HCT116 (cell line): Measurements from ENCODE around the gene HACD1. TPM values are rescaled to one million over a fixed set of nuclear protein-coding genes. Genes with fewer than 3 reads are reported as not detected.

Experiments
- ATAC-seq: fragments of 200-7000 bp; cut with Tn5 transposase; 2 replicates; pipeline ENCODE4 v1.9.1; 2020; ENCODE audit warnings: mild to moderate bottlenecking, moderate library complexity
- BruUV-seq: library from RNA; stranded (reverse); fragments of 400-500 nt; replicated peaks from 2 replicates; lab custom pipeline; 2021; lab: Mats Ljungman, UMichigan
- CTCF ChIA-PET: fragments of 300-600 bp; sonication (Branson Sonifier 250); formaldehyde crosslinking; loops from one replicate; lab custom pipeline; 2021; ENCODE audit warnings: antibody characterized with exemption; lab: Charles Lee
- POLR2A ChIA-PET: fragments of 300-600, 350-600 bp; sonication (Branson Sonifier 250); formaldehyde crosslinking; loops from one replicate; lab custom pipeline; 2021; ENCODE audit warnings: antibody characterized with exemption; lab: Charles Lee
- RAD21 ChIA-PET, 2 experiments: fragments of 300-600 bp; sonication (Branson Sonifier 250); formaldehyde crosslinking; loops; one replicate each; lab custom pipeline; 2023; ENCODE audit warnings: low total read pairs in 2 of 2; ENCODE audit not compliant: uncharacterized antibody in 2 of 2, unreplicated experiment in 2 of 2, low non-redundant PET in 1 of 2; lab: Charles Lee
- DNase-seq: peaks from one replicate; pipeline ENCODE4 v3.0.0-alpha.2; 2010; ENCODE audit warnings: low read depth, low spot score
- H2AFZ ChIP-seq: fragments of 200-600 bp; shearing (Covaris generic), sonication (generic); 2 replicates; pipeline ENCODE4 v1.6.1; 2017; ENCODE audit warnings: low read depth, mixed run types, mixed read lengths, antibody characterized with exemption, low read length; ENCODE audit not compliant: poor library complexity, severe bottlenecking
- H3K27ac ChIP-seq: 2 replicates; pipeline ENCODE4 v1.5.1; 2012; ENCODE audit warnings: low read depth, low read length
- H3K27me3 ChIP-seq: fragments of 200-600 bp; sonication (generic); 2 replicates; pipeline ENCODE4 v1.6.1; 2016; ENCODE audit warnings: mixed run types, low read length, mixed read lengths; ENCODE audit not compliant: insufficient read depth
- H3K36me3 ChIP-seq, 2 experiments: fragments of 200-500 bp in 1 of 2; fragments of 200-600 bp in 1 of 2; sonication (Bioruptor generic) in 1 of 2; sonication (generic) in 1 of 2; 2 replicates each; pipeline versions ENCODE4 v1.5.1 to v1.6.1; 2014 to 2016; ENCODE audit warnings: low read length in 2 of 2, inconsistent platforms in 1 of 2, mixed read lengths in 1 of 2, mixed run types in 1 of 2; ENCODE audit not compliant: insufficient read depth in 2 of 2, control insufficient read depth in 1 of 2
- H3K4me1 ChIP-seq, 2 experiments: fragments of 200-600 bp in 1 of 2; sonication (generic) in 1 of 2; 2 replicates each; pipeline versions ENCODE4 v1.5.1 to v1.6.1; 2012 to 2017; ENCODE audit warnings: low read length in 2 of 2, inconsistent platforms in 1 of 2, mild to moderate bottlenecking in 1 of 2, mixed read lengths in 1 of 2, mixed run types in 1 of 2, moderate library complexity in 1 of 2; ENCODE audit not compliant: insufficient read depth in 2 of 2, control insufficient read depth in 1 of 2
- H3K4me2 ChIP-seq: fragments of 200-600 bp; sonication (generic); 2 replicates; pipeline ENCODE4 v1.6.1; 2017; ENCODE audit warnings: mixed run types, low read length, mixed read lengths
- H3K4me3 ChIP-seq, 2 experiments: fragments of 200-600 bp in 1 of 2; sonication (generic) in 1 of 2; replicated peaks in 1 of 2; 2 replicates each; pipeline ENCODE4 v1.5.1; 2011 to 2016; ENCODE audit warnings: low read length in 2 of 2, control low read depth in 1 of 2, low read depth in 1 of 2, mild to moderate bottlenecking in 1 of 2, mixed read lengths in 1 of 2, mixed run types in 1 of 2
- H3K79me2 ChIP-seq: fragments of 200-600 bp; sonication (generic); 2 replicates; pipeline ENCODE4 v1.6.1; 2017; ENCODE audit warnings: mild to moderate bottlenecking, mixed run types, low read length, moderate library complexity, mixed read lengths; ENCODE audit not compliant: insufficient read depth
- H3K9ac ChIP-seq: fragments of 200-600 bp; sonication (generic); 2 replicates; pipeline ENCODE4 v1.6.1; 2016; ENCODE audit warnings: low read length, mixed read lengths
- H3K9me2 ChIP-seq: fragments of 200-600 bp; sonication (generic), shearing (Covaris generic); 2 replicates; pipeline ENCODE4 v1.6.1; 2017; ENCODE audit warnings: mixed run types, mild to moderate bottlenecking, moderate library complexity; ENCODE audit not compliant: insufficient read depth
- H3K9me3 ChIP-seq, 2 experiments: fragments of 200-500 bp in 1 of 2; fragments of 200-600 bp in 1 of 2; sonication (Bioruptor generic) in 1 of 2; sonication (generic) in 1 of 2; 2 replicates each; pipeline ENCODE4 v1.6.1; 2014 to 2017; ENCODE audit warnings: low read length in 2 of 2, mixed read lengths in 2 of 2, inconsistent platforms in 1 of 2, low read depth in 1 of 2, mild to moderate bottlenecking in 1 of 2, mixed run types in 1 of 2, moderate library complexity in 1 of 2; ENCODE audit not compliant: control insufficient read depth in 1 of 2, insufficient read depth in 1 of 2
- H4K20me1 ChIP-seq: fragments of 200-600 bp; sonication (generic), shearing (Covaris generic); 2 replicates; pipeline ENCODE4 v1.6.1; 2017; ENCODE audit warnings: mixed run types, mild to moderate bottlenecking, moderate library complexity; ENCODE audit not compliant: insufficient read depth
- EGR1 ChIP-seq: IDR thresholded peaks from 2 replicates; pipeline ENCODE4 v1.6.1; 2012; ENCODE audit warnings: low read depth
- POLR2AphosphoS5 ChIP-seq: IDR thresholded peaks from 2 replicates; pipeline ENCODE4 v1.6.1; 2011; ENCODE audit warnings: mild to moderate bottlenecking, low read depth, low read length, moderate library complexity
- RAD21 ChIP-seq: IDR thresholded peaks from 2 replicates; pipeline ENCODE4 v1.6.1; 2012; ENCODE audit warnings: low read depth, mild to moderate bottlenecking
- SRF ChIP-seq: IDR thresholded peaks from 2 replicates; pipeline ENCODE4 v1.6.1; 2012; ENCODE audit warnings: low read depth
- TCF7L2 ChIP-seq: IDR thresholded peaks from 2 replicates; pipeline ENCODE4 v1.7.0; 2011; ENCODE audit warnings: borderline replicate concordance, inconsistent platforms; ENCODE audit not compliant: insufficient read depth, insufficient read length; ENCODE audit errors: extremely low read depth
- ZNF274 ChIP-seq: fragments of 200-500 bp; sonication (Bioruptor generic); IDR thresholded peaks from 2 replicates; pipeline ENCODE4 v1.6.1; 2014; ENCODE audit warnings: mild to moderate bottlenecking, low read depth, low read length, inconsistent platforms
- intact Hi-C: fragments of 100-400 bp; cut with micrococcal nuclease; formaldehyde crosslinking; loops from 2 replicates; pipeline ENCODE4 v1.10.0; 2022
- total RNA-seq: library from RNA; stranded (reverse); gene quantifications from one replicate; pipeline ENCODE4 v1.2.1, GENCODE V29; 2021; ENCODE audit not compliant: unreplicated experiment
- TF ChIP-seq, protein P1 (sequence below): IDR thresholded peaks from 2 replicates; pipeline ENCODE4 v1.6.1; 2012; ENCODE audit warnings: low read depth

HACD1 gene
- total RNA-seq, 1 experiment from 2014 or later, result 21.6 TPM

DNA sequence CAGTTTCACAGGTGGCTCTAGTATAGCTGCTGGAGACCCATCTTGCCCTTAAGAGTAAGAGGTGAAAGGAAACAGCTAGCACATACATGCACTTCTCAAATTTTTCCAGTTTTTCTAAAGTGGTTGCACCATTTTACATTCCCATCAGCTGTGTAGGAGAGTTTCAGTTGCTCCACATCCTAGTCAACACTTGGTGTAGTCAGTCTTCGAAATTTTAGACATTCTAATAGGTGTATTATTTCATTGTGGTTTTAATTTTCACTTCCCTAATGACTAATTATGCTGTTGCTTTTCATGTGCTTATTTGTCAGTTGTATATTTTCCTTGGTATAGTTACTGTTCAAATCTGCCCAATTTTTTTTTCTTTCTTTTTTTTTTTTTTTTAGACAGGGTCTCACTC, 9.5 kb upstream of the HACD1 start:
- CTCF ChIA-PET, result no interaction called here

More for the DNA sequence above, 9.5 kb upstream of the HACD1 start:
- Histone ChIP-seq H3K9me2 (no peaks in the 10 kb centered on the region), H3K79me2 (no peaks in the 10 kb centered on the region), H3K4me2 (no peak overlapping the region), H3K4me1 (no peaks in the 10 kb centered on the region; a peak in 1 of 4 replicates), H3K36me3 (no peaks in the 10 kb centered on the region), H3K9me3 (no peaks in the 10 kb centered on the region), H3K27me3 (no peaks in the 10 kb centered on the region), H3K9ac (no peak overlapping the region), H2AFZ (no peak overlapping the region), H3K4me3 (no peak overlapping the region), H4K20me1 (no peaks in the 10 kb centered on the region), H3K27ac (no peak overlapping the region)
- POLR2A ChIA-PET, result no interaction called here
- DNase-seq (no peak), ATAC-seq (no peak)
- intact Hi-C loops, result no loop called here
- RAD21 ChIA-PET, result no interaction called here
- TF ChIP-seq ZNF274 (no peak), EGR1 (no peak), RAD21 (no peak), TCF7L2 (no peak), POLR2AphosphoS5 (no peak), SRF (no peak)
- TF ChIP-seq, protein P1, sequence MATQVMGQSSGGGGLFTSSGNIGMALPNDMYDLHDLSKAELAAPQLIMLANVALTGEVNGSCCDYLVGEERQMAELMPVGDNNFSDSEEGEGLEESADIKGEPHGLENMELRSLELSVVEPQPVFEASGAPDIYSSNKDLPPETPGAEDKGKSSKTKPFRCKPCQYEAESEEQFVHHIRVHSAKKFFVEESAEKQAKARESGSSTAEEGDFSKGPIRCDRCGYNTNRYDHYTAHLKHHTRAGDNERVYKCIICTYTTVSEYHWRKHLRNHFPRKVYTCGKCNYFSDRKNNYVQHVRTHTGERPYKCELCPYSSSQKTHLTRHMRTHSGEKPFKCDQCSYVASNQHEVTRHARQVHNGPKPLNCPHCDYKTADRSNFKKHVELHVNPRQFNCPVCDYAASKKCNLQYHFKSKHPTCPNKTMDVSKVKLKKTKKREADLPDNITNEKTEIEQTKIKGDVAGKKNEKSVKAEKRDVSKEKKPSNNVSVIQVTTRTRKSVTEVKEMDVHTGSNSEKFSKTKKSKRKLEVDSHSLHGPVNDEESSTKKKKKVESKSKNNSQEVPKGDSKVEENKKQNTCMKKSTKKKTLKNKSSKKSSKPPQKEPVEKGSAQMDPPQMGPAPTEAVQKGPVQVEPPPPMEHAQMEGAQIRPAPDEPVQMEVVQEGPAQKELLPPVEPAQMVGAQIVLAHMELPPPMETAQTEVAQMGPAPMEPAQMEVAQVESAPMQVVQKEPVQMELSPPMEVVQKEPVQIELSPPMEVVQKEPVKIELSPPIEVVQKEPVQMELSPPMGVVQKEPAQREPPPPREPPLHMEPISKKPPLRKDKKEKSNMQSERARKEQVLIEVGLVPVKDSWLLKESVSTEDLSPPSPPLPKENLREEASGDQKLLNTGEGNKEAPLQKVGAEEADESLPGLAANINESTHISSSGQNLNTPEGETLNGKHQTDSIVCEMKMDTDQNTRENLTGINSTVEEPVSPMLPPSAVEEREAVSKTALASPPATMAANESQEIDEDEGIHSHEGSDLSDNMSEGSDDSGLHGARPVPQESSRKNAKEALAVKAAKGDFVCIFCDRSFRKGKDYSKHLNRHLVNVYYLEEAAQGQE, result no peak
- BruUV-seq, result no TSS peak
